GM19035 (cell line): ENCODE data around the gene MYMK.

ENCODE experiments used
- ATAC-seq: cut with Tn5 transposase; IDR thresholded peaks from one replicate; pipeline ENCODE4 v1.9.1; 2021; ENCODE audit not compliant: unreplicated experiment

MYMK gene

DNA sequence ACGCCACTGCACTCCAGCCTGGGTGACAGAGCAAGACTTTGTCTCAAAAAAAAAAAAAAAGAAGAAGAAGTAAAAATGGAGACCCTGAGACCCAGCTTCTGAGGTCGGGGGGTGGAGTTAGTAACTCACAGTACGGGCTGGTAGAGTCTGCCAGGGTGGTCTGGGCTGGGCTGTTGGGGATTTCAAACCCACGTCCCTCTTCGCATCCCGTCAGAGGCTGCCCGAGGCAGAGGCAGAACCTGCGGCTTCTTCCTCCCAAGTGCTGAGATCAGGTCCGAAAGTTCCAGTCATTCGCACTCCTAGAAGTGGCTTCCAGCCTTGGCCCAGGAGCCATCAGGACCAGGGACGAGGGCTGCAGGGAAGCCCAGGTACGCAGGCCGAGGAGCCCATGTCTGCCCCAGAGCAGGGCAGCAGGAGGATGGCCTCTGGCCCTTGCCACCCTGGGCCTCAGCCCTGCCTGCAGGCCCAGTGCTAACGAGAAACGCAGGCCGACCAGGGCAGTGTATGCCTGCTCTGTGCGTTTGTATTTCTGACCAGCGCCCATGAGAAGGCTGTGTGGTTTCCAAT lies 36.0 kb downstream of the MYMK start:
- no peak for ATAC-seq

DNA sequence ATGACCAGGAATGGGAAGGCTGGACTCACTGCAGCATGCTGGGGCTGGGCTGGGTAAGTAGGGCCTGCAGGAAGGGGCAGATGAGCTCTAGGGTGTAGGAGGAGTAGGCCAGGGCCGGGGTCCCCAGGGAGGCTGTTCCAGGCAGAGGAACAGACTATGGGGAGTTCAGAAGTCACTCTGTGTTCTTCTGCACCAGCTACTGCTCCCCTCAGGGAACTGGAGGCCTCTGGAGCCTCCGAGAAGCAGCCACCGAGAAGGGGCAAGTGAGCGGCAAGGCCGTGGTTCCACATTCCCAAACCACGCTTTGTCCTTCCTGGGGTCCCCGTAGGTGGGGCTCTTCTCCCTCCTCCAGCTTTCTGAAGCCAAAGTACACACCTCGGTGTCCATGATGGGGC lies 37.4 kb downstream of the MYMK start:
- no peak for ATAC-seq

DNA sequence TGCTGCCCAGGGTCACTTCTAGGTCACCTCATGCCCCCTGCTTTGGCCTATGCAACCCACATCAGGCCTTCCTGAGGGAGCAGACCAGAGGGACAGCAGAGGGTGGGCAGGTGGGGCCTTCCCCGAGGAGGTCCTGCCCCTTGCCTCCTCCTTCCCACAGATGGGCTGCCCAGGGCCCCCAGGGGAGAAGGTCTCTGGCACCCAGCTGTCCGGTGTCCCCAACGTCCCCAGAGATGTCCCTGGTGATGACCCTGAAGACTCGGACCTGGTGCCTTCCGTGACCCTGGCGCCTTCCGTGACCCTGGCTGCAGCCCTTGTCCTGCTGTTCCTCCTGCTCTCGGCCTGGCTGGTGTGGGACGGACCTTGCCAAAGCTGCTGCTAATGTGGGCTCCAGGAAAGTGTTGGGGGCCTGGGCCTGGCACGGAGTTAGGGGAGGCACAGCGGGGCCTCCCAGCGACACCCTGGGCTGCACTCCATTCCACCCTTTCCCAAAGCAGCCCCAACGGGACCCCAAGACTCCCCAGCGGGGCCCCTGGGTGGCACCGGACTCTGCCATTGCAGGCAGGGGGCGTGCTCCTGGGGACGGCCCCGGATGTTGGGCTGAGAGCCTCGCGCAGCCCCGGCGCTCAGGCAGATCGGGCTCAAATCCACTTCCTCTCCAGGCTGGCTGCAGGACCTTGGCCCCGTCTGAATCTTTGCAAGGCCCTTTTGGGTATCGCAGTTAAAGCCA lies 39.1 kb downstream of the MYMK start:
- no peak for ATAC-seq

DNA sequence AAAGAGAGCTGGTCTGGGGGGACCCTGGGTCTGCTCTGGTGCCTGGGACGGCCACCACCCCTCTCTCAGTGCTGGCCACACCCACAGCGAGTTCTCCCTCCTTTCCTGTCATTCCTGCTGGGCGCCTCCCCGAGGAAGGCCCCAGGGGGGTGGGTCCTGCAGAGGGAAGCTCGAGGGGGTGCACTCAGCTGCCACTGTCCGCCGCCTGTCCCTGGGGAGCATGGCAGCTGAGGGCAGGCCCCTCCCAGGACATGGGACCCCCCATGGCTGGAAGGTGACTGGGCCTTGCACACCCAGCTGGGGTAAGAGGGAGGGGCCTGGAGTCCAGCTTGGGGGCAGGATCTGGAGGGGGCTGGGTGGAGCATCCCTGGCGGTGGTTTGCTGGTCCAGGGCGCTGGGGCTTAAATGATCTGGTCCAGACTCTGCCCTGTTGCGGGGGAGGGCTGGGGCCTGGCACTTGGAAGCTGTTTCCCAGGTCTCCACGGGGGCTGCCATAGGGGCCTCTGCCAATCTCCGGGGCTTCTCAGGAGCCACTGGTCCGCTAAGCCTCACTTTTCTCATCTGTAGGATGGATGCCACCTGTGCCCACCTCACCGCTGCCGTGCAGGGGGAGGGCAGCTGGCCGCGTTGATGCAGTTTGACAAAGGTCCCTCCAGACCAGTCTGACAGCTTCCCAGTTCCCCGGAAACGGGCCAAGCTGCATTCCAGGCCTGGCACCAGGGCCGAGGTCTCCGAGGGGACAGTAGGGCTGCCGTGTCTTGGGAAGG lies 39.9 kb downstream of the MYMK start:
- ATAC-seq, result no peak

DNA sequence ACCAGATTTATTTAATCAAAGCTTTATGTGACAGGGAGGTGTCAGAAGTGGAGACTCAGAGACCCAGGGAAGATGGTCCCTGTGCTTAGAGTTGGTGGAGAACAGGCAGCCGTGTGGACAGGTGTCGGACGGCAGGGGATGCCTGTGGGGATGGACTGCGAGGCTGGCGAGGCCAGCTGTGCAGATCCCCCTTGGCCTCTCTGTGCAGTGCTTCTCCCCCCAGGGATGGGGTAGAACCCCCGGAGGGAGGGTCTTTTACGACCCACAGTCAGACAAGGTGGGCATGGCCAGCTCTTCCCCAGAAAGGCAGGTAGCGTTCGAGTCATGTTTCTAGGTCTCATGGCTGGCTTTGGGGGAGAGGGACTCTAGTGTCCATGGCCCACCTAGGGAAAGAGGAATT lies 41.1 kb downstream of the MYMK start:
- ATAC-seq, result no peak

DNA sequence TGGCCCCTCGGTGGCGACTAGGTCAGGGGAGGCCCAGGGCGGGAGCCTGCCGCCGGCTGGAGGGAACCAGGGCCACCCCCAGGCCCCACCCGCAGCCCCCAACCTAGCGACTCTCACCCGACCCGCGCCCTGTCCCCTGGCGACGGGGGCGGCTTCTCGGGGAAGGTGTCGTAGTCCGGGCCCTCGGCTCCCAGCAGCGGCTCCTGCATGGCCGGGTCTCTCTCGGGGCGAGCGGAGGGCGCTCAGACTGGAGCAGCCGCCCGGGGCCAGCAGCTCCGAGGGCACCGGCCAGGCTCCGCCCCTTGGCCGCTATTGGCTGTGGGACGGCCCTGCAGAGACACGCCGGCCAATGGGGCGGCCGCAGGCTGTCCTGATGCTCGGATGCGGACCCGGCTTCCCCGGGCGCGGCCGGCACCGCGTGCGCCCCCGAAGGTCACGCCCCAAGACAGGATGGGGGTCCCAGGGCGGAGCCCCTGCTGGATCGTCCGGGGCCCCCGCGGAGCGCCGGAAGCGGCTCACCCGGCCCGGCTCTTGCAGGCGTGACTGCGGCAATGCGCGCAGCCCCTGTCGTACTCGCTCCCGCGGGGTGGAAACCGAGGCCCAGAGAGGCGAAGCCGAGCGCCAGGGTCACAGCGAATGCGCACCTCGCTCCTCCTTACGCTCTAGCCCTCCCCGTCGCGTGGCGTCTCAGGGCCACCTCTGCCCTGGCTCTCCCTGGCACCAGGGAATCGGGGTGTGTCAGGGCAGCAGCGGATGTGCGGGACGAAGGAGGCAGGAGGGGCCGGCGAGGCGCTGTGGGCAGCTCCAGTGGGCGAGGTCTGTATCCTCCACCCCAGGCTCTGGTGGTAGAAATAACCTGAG lies 45.7 kb downstream of the MYMK start, which contains the start of gene SLC2A6:
Gene SLC2A6 (minus strand): TSS at position 249 of the 861 bp plus-strand sequence. CDS start 40 bp downstream, at position 209.
- ATAC-seq, result peak; percentile 94

DNA sequence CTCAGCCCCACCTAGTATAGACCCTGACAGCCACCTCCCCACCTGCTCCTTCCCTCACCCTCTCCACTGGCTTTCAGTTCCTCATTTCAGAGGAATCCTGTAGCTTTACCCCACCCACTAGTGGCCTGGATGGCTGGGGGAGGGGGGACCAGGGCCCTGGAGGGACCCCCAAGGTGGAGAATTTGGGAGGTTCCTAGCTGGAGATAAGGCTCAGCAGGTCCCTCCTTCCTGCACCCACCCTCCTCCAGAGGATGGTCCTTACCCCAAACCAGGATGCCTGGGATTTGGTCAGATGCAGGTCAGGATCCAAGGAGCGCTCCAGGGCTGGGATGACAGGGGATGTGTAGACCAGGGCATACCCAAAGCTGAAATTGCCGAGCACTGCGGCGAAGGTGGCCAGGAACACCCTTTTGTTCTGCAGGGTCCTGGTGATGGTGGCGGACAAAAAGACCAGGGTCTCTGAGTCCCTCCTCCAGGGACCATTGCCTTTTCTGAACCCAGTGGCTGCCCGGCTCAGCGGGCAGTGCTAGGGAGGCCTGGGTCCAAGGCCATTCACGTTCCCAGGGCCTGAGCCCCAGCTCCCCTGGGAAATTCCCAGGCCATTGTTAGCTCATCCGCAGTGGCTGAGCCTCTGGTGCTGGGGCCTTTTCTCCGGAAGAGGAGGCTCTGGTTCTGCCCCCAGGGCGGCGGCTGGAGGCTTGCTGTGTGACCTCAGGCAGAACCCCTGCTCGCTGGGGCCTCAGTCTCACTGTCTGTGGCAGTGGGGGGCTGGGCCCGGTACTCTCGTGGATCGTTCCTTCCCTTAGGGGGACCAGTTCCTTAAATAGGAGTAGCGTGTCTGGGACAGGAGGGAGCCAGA lies 46.5 kb downstream of the MYMK start:
- peak; percentile 44 for ATAC-seq

DNA sequence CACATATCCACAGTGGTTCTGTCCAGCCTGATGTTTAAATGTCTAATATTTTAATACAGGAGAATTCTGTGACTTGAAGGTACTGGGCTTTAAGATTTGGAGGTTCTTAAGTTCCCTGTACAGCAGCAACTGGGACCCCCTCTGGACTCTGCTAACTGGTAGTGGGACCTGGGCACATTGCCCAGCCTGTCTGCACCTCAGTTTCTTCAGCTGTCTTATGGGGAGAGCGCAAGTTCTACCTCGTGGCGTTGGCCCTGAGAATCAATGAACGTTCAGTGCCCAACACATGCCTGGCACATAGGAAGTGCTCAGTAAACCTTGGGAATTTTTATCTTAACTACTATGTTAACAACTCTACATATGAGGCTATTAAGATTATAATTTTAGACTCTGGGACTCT lies 47.3 kb downstream of the MYMK start:
- ATAC-seq, result no peak

DNA sequence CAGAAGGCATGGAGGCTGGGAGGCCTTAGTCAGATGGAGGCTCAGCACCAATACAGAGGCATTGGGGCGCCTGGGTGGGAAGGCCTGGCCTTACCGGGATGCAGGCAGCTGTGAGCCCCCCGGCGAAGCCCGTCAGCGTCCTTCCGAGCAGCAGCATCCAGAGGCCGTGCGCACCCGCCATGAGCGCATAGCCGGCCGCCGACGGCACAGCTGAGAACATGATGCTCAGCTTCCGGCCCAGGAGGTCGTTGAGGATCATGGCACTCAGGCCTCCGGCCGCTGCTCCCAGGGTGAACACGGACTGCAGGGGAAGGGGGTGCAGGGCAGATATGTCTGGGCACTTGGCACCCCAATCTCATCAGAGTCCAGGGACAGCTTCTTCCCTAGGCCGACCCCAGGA lies 47.8 kb downstream of the MYMK start:
- ATAC-seq, result no peak

DNA sequence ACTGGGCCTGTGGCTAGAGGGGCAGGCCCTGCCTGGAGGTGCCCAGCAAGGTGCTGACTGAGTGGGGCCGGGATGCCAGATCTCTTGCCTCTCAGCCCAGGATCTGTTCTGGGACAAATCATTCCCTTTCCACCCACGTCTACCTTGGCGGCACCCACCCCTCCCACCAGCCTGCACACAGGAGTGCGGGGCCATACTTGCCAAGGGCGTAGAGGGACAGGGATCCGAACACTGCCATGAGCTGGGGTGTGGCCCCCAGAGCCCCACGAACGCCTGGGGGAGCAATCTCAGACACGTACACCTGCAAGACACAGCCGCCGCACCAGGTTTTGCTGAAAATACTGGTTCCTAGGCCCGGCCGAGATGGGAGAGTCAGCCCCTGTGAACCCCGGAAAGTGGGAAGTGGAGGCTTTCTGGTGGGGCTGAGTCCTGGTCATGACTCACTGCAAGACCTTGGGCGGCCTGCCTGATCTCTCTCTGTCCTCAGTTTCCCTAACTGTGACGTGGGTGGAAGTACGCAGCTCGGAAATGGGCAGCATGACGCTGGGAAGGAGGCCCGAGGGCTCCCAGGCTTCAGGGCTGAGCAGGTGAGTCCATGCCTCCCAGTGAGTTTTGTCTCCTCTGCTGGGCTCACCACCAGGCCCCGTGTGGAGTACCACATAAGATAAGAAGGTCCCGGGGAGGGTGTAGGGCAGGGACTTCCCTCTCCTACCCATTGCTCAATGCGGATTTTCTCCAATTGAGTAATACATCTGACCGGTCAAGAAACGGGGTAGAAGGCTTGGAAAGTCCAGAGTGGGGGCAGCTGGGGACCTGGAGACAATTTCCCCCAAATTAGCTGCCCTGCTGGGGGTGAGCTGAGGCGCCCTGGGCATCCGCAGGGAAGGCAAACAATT lies 48.5 kb downstream of the MYMK start:
- ATAC-seq, result no peak

DNA sequence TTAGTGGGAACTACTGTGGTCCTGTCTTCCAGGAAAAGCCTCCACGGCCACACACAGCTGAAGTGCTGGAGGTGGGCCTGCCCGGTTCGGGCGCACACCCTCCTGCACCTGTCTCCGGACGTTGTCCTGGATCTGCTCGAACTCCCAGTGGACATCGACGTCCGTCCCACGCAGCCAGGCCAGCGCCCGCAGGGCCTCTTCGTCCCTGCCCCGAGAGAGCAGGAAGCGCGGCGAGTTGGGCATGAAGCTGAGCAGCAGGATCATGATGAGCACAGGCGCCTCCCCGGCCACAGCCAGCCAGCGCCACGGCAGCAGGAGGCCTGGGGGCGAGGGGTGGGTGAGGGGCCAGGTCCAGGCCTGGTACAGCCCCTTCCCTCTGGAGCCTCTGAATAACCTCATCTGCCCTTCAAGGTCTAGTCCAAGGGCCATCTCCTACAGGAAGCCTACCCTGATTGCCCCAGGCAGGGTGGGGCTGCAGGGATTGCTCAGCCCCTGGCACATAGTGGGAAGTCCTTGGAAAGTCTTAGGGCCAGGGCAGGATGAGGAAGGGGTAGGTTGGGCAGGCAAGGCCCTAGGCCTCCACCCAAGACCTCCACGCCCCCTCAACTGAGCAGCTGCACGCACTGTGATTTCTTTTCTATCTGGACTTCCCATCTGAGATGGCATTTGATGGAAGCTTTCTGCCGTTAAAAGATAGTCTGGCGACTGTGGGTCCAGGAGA lies 49.3 kb downstream of the MYMK start:
- no peak for ATAC-seq

DNA sequence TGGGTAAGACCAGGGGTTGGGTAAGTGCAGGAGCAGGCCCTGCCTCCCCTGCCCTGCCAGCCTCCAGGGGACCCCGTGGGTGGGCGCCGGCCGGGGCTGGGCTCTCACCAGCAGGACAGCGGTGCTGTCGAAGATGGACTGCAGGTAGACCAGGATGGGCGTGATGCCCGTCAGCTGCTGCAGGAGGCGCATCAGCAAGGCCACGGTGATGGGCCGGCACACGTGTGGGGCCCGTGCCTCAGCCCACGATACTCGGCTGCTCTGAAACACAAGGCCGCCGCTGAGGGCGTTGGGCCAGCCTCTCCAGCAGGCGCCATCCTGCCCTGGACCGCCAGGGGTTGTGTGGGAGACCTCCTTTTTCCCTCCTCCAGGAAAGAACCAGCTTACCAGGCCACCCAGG lies 49.9 kb downstream of the MYMK start:
- no peak for ATAC-seq

DNA sequence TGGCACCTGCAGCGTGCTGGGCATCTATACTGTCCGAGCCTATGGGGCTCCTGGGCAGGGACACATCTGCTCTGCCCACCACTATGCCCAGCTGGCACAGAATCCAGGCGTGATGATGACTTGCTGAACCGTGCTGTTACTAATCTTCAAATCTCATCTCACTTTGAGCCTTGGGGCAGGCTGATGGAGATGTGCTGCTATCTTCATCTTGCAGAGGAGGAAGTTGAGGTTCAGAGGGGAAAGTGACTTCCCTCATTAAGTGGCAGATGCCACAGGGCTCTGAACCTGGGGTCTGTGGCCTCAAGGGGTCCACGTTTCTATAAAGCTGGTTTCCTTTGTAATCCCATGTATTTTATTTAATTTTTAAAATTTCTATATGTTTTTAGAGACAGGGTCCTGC lies 50.5 kb downstream of the MYMK start:
- ATAC-seq, result no peak

DNA sequence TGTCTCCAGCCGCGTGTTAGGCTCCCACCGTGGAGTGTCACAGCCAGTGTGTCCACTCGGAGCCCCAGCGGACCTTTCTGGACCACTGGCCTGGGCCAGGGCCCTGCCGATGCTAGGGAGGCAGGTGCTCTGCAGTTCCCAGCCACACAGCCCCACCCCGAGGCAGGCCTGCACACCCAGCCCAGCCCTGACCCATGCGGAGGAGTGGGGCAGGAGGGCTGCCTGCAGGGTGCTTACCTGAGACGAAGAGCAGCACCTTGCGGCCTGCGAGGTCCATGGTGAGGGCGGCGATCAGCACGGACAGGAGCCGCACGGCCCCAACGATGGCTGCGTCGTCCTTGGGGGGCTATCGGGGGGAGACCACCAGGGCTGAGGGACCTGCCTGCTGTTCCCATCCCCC lies 51.0 kb downstream of the MYMK start:
- ATAC-seq, result no peak

DNA sequence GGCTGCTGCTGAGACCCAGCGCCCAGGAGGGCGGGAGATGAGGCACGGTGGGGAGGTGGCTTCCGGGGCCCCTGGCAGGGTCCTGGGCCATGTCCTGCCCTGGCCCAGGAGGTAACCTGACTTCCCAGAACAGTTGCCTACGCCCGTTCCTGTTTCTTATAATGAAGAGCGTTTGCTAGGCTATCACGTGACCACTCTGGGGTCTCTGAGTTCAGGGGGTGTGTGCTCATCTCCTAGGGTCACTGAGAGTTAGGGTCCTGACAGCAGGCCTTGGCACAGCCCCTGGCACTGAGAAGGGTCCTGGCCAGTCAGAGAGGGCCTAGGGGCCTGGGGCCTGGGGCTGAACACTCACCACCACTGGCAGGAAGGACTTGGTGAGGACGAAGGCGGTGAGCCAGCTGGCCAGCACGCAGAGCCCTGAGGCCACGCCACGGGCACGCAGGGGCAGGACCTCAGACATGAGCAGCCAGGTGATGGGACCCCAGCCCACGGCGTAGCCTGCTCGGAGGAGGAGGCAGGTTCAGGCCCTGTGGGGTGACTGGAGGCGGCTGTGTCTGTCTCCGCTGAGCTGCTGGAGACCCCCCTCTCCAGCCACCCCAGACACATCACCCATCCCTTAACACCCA lies 51.9 kb downstream of the MYMK start:
- no peak for ATAC-seq

DNA sequence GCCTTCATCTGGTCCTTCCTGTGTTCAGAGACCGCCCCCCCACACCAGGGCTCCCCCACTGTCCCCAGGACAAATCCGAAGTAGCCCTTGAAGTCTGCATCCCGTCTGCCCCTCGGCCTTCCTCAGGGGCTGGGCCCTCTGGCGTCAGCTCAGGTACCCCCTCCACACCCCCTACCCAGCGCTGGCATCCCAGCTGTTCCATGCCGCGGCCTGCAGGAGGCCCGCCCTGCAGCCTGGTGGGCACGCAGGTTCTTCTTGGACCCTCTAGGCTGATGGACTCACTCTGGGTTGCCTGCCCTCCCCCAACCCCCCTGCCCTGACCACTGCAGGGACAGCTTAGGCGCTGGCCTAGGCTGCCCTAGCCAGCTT lies 52.5 kb downstream of the MYMK start:
- ATAC-seq, result no peak

DNA sequence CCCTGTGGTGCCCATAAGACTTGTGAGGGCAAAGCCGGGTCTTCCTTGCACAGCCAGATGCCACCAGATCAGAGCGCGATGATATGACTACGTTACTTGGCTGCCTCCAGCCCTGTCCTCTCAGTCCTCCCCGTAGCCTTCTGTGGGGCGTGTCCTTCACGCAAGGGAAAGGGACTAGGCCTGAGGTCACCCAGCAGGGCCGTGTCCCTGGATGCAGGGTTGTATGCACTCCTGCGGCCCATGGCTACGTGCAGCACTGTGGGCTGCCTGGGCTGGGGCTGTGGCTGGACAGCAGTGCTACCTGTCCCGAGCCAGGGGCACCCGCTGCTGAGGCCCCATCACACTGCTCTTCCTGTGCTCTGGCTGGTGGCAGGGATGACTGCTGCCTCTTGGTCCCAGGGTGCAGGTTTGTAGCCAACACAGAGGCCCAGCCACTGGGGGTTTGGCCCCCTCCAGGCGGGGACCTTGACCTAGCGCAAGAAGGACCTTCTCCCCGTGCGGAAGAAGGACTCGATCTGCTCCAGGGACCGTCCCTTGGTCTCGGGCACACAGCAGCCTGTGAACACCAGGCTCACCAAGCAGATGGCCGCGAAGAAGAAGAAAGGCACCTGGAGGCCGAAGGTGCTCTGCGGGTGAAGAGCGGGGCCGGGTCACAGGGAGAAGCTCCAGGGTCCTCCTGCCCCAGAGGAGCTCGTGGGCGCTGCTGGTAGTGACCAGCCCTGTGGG lies 53.0 kb downstream of the MYMK start:
- ATAC-seq, result no peak

DNA sequence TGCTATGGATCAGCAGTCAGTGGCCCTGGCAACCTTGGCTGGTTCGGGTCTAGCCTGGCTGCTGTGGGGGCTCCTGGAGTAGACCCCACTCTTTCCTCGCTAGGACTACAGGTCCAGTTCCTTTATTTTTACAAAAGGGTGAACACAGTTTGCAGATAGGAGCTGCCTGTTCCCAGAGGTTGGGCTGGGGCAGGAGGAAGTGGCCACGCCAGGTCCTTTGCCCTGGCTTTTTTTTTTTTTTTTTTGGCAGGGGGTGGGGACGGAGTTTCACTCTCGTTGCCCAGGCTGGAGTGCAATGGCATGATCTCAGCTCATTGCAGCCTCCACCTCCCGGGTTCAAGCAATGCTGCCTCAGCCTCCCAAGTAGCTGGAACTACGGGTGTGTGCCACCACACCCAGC lies 53.8 kb downstream of the MYMK start:
- no peak for ATAC-seq
